DMS153 (cell line): Measurements from ENCODE around the gene ONECUT1.

Experiments
- DNase-seq: peaks from one replicate; lab custom pipeline; 2025; lab: John Stamatoyannopoulos, UW

The ONECUT1 gene

DNA sequence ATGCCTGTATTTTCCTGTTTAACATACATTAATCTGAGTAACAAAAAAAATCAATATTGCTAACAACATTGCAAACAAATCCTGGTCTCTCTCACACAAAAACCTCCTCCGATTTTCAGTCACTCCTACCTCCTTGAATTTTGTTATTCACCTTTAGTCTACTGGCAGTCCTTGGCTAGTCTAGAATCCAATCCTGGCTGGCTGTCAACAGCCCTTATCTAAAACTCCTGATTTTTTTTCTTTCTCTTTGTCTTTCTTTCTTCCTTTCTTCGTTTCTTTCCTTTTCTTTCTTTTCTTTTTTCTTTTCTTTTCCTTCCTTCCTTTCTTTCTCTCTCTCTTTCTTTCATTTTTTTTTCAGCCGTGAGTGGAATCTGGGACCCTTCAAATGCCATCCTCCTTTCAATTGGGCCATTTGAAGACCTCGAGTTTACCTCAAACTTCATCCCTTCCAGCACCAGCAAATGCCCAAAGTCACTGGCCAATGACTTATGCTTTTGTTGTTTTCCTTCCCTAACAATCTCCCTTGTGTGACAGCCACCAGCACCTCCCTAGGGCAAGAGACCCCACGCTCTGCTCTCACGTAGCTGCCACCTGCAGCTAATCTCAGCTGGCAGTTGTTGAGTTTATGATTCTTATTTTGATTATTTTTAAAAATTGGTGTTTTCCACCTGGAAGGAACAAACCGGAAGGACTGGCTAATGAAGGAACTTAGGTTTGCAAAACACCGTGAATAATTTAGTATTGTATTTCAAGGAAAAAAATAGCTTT, 6.8 kb upstream of the ONECUT1 start:
- DNase-seq = no peak

DNA sequence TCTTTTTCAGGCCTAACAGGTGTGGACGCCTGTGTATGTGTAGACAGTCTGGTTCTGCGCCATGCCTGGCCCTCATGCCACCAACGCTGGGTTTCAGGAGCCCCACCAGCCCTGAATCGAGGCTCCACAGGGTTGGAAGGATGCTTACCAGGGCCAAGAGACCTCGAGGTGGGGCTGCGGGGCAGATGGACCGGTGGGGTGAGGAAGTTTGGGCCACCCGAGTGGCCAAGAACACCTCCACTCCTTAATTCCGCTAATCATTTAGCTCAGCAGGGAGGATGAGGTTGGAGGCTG, 6.0 kb upstream of the ONECUT1 start:
- DNase-seq = no peak

DNA sequence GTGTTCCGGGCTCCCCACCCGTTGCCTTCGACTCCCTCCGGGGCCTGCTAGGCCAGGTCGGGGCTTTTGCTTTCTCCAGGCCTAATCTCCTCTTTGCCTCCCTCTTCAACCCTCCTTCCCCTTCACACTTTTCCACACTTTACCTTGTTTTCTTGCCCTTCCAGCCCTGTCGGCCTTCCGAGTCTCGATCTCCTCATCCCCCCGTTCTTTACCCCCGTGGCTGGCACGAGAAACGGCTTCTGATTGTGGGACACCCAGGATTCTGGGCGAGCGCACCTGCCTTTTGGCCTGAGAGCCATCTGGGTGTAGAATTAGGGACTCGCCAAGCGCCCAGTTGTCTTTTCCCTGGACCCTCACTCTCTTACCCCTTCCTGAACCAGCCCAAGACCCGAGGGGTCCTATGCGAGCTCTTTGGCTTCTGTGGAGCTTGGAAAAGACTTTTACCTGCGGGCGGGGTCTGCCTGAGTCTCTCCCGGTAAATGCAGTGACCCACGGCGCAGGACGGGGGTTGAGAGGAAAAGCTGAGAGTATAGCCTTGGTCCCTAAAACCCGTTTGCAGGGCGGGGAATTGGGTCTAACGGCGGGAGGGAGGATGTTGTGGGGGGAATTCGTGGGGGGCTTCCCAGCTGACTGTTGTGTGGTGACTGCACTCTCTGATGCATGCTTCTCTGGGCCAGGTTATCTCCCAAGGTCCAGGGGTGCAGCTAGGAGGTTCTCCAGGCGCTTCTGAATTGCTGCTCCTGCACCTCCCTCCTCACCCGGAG, 5.5 kb upstream of the ONECUT1 start:
- DNase-seq = no peak

DNA sequence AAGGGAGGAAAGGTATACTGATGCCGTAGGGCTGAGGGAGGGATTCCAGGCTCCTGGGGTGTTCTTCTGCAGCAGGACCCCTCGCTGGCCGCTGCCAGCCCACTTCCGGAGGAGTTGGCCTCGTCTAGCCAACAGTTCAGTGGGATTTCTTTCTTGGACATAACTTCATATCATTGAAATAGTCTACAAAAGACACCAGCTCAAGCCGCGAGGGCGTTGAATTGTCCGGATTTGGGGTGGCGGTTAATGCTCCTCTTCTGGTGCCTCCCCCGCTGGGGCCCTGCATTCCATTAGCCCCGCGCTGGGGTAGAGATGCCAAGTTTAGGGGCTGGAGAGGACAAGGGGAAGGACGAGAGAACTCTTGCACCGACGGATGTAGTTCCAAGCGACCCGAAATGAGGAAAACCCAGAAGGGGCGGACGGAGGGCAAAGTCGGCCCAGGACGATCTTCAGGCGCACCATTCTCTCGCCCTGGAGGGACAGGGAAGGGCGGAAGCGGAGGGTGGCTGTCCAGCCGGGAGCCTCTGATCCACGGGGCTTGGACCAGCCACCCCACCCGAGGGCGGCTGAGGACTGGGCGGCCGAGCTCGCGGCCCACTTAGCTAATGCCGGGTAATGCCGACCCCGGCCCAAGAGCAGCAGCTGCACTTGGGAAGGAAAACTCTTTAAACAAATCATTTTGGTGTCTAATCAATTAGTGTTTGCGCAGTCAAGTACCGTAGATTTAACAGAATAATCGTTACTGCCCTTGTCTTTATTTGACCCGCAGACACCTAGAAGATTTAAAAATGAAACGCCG, 4.7 kb upstream of the ONECUT1 start:
- DNase-seq = no peak

DNA sequence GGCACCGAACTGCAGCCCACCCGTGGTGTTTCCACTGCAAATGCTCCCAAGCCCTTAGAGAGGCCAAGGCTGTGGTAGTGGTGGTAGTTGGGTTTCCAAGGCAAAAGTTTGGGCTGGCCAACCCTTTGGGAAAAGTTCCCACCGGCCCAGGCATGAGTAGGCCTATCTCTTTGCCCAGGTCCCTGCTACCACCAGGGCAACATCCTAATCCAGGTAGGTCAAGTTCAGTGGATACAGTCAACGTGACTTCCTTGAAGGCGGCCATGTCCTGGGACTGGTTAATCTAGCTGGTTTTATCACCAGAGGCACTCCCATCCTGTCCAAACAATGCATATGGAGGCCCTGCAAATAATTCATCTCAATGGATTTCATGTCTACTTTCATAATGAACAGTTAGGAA, 1.6 kb upstream of the ONECUT1 start:
- DNase-seq = no peak

DNA sequence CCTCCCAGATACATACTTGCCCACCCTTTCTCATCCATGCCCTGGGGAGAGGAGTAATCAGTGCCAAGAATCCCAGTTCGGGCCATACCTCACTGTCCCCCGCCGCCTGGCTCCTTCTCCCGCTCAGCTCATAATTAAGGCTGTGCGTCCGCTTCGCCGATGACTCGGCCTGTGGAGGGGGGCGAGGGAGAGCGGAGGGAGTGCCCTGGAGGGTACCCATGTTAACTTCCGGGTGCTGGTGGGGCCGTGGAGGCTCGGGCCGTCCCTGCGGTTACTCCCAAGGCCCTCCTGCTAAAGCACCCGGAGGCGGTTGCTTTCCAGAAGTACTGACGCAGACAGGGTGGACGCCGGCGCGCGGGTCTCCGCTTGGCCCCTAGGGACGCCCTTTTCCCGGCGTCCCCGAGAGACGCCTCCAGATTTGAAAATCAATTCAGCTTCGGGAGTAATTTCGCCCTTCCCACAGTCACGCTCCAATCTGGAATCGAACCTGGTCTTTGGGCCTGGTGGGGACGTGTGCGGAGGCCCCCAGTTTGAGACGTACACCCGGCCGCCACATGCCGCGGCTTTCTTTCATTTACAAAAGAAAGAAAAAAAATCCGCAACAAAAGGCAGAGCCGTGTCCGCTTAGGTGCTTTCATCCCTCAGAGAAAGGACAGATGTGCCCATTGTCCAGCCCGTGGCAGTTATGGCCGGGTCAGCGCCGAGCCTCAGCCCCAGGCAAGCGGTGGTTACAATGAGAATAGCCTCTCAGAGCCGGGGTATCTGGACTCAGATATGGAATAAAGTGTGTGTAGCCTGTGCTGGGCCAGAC, 1.0 kb upstream of the ONECUT1 start:
- DNase-seq = peak; percentile 10

DNA sequence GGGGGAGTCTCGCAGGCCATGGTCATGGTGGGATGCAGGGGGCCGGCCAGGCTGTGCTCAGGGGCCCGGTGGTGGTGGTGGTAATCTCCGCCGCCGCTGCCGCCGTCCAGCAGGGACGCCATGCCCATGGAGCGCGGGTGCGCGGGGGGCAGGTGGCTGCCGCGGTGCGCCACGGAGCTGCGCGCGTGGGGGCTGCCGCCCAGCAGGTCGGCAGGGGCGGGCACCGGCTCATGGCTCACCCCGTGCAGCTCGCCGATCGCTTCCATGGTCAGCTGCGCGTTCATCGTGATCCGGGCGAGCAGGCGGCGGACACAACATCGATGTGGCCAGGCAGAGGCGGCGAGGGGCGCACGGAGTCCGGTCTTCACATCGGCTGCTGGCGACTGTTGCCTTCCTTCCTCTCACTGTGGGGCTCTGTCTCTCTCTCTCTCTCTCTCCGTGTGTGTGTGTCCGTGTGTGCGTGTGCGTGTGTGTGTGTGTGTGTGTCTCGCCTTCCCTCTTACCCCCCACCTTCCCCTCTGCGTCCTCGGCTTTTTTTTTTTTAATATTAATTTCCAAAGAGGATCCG, 451 bp downstream of the ONECUT1 start:
- DNase-seq = no peak

DNA sequence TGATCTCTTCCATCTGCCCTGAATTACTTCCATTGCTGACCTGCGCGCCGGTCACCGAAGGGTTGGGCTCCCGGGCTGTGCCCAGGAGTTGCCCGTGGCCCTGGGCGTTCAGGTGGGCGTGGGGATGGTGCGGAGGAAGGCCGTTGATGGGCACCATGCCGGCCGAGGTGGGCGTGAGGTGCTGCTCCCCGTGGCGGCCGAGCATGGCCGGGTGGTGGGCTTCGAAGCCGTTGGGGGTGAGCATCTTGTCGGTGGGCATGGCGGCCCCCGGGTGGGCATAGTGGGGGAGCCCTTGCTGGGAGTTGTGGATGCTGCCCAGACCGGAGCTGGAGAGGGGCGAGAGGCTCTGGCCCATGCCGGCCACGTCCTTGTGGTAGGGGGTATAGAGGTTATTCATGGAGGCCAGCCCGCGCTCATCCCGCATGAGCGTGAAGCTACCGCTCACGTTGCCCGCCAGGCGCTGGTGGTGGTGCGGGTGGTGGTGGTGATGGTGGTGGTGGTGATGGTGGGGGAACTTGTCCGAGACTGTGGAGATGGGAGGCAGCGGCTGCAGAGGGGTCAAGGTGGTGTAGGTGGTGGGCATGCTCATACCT, 1.0 kb downstream of the ONECUT1 start:
- no peak for DNase-seq

DNA sequence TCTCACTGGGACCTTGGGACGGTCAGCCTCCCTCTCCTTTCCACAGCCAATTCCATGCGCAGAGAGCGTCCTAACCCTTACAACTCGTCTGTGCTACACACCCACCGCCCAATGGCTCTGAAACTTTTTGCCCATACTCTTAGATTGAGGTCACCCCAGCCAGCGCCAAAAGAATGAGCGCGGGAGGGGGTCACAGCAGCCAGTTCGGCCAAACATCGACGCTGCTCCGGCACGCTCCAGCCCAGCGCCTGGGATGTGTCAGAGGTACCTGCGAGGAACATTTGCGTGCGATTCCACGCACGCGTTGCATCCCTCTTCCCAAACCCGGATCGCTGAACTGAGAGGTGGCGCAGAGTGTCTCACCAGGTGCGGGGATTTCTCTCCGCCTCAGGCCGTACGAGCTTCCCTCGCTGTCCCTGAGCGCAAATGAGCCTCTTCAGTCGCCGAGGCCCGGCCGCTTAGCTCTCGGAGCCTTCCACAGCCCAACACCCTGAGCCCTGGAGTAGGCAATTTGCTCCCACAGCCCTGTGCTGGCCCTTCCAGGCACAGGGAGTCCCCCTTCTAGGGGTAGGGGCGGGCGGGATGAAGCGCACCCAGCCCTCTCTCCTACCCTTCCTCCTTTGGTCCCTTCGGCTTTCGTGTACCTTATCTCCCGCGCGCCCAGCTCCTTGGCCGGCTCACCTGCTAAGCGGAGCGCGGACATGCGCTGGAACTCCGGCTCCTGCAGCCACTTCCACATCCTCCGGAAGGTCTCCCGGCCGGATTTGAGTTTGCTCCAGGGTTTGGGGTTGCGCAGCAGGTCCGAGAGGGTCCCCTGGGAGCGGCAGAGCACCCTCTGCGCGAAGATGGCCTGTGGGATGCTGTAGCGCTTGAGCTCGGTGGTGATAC, 1.8 kb downstream of the ONECUT1 start:
- DNase-seq = no peak

DNA sequence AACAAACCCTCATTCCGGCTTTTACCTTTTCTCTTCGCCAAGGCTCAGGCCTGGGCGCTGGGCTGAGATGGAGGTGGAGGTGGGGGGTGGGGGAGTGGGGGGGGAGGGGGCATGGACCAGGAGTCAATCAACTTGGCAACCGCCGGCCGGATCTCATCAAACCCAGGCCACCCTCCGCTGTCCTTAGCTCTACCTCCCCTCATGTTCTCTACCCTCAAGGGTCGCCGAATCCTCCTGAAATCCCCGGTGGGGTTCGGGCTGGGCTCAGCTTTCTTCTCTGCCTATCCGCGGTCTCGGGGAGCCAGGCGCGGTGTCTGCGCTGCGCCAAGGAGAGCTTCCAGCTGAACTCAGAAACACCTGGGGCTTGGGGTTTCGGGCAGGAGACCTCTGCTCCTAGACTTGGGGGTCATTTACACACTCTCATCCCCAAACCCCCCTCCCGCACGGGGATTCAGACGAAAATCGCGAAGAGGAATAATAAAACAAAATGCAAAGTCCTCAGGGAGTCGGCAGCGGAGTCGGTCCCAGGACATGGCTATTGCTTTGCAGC, 2.5 kb downstream of the ONECUT1 start:
- no peak for DNase-seq

DNA sequence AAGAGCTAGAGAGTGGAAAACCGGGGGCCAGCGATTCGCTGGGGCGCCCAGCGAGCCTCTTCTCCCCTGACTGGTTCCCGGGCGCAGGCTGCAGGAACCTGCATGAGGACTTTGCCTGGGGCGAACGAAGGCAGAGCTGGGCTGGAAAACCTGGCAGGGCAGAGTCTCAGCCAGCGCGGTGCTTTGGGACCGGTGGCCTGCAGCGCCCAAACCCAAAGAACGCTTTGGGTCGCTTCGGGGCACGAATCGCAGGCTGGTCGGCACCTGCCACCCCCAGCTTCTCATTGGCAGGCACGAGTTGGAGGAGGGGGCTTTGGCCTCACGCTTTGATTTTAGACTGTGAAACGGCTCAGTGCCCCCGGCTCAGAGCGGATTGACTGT, 3.0 kb downstream of the ONECUT1 start:
- DNase-seq = no peak

DNA sequence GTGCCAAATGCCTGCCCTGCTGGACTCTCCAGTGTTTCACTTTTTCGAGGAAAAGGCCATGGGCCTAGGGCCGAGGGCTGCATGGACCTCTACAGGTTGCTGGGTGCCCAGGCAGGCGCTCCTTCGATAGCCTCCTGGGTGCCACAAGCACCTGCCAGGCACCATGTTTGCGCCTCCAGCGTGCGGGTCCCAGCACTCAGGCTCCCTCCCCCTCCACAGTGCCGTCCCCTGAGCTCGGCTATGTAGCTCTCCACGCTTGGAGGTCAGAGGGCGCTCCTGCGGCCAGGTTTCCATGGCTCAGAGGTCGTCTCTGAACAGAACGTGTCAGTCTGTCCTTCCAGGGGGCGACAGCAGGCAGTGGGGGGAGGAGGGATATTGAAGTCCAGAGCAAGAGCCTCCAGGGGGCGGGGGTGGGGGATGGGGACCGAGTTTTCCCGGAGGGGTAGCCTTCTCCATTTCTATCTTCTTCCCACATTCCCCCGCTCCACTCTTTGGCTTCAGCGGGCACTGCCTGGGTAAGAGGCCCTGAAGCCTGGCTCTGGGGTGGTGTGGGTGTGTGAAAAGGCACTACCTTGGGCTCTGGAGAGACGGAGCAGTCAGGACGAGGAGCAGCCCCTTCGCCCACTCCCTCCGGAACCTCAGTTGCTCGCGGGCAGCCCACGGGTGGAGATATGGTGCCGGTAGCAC, 3.6 kb downstream of the ONECUT1 start:
- no peak for DNase-seq

DNA sequence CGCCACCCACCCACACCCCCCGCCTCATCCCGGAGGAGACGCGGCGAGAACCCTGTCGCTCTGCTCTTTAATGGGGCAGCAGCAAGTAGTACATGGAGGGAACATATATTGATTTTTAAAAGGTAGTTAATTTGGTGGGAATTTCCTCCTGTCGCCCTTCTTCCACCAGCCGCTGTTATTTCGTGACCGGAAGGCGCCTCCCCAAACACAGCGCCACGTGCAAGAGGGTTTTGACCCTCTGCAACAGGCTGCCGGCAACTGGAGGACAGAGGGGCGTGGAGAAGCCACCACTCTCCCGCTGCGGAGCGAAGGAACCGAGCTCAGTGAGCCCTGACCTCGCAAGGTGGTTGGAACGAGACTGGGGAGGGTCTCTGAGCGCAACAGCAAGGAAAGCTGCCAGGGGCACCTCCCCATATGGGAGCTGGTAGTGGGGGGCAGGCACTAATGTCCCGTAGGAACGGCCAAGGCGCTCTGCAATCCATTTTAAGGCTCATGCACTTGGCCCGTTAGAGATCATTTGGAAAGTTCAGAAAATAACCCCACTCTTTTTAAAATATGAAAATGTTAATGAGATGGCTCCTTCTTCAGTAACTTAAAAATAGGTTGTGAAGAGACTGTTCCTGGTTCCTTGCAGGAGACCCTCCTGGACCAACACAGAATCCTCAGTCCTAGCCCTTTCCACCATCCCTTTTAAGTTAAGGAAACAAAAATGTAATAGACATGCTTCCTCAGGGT, 4.3 kb downstream of the ONECUT1 start:
- DNase-seq = no peak

DNA sequence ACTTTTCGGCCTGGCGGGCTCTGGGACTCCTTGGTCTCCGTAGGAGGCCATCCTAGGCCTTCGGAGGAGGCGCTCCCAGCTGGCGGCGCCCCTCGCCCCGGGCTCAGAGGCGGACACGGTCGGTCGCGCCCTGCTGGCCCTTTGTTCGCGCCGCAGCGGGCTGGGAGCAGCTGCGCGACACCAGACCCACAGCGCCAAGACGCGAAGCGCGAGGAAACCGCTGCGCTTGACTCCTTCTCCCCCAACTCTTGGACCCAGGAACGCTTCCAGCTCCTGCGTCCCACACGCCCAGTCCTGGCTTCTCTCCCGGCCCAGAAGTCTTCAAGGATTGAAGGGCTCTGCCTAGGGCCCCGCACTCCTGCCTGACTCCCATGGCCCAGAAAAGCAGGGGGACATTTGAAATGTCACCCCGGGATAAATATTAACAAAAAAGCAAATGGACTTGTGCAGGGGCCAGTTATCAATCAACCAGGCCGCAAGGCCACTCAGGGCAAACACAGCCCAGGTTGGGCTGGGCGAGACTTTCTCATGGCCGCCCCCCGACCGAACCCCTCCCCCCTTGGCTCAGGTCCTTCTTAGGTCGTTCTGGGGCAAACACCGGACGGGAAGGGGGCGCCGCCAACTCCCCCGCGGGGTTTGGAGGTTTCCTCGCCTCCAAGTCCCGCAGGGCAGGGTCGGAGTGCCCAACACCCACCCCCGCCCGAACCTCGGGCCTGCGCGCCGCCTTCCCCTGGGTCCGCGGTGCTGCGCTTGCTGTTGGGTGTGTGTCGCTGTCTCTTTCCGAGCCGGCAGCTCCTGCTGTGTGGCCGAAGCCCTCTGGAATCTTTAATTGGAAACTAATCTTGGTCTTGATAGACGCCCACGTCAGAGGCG, 5.1 kb downstream of the ONECUT1 start:
- DNase-seq = no peak

DNA sequence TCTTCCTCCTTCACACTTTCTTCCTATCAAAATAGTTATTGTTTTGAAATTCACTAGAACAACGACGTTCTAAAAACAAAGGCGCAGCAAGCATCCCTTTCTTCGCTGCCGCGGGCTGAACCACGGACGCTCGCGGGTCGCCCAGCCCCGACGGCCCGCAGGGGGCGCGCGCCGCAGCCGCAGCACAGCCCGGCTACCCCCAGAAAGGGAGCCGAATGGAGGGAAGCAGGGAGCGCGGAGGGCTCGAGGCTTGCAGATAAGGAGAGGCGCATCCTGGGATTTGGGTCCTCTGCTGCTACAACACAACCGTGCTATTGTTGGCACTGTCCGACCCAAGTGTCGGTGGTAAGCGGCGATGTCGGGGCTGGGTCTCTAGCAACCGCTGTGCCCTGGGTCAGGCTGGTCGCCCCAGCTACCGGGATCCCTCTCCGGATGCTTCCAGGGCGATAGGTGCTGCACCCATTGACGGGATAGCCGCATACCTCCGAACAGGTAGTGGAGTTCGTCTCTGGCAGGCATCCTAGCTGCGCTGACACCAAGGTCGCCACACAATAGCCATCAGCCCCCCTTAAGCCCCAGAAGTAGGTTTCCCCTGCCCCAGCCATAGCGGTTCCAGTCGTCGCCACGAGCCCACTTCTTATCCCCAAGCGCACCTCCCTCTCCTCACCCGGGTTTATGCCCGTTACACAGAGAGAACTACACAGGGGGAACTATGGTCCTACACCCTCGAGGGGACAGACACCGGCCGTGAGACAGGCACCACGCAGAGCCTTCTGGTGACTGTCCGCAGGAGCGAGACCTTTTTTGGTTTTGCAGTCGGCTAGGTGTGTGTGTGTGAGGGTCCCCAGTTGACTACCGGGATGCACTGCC, 6.0 kb downstream of the ONECUT1 start:
- no peak for DNase-seq

DNA sequence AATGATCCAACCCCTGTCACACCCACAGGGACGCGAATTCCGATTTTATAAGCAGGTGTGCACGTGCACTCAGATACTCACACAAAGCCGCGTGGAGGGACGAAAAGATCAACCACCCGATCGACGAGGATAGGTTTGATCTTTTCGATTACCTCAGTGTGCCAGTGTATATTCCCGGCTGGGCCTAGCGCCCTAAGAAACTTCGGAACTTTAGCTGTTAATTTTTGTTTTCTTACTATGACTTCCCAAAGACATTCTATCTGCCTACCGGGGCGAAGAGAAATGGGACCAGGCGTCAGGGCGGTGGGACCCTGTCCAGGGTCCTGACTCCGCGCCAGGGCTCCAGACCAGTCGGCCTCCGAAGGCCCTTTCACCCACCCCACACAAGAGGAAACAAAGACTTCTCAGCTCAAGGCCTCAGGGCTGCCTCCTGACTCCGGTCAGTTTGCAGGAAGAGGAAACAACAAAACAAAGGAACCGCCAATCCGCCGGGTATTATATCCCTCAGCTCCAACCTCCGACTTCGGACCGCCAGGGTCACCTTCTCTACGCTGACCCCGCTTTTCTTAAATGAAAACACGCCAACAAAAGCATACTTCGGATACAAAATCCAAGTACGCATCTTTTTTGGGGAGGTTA, 6.8 kb downstream of the ONECUT1 start:
- DNase-seq = no peak
